Measurements from ENCODE around the gene SLC9A7.
"Not testable (repeated sequence)": the region's sequence is repeated elsewhere in the genome, so short reads cannot be mapped to it uniquely, and the experiment has no call there.

SLC9A7 gene

DNA sequence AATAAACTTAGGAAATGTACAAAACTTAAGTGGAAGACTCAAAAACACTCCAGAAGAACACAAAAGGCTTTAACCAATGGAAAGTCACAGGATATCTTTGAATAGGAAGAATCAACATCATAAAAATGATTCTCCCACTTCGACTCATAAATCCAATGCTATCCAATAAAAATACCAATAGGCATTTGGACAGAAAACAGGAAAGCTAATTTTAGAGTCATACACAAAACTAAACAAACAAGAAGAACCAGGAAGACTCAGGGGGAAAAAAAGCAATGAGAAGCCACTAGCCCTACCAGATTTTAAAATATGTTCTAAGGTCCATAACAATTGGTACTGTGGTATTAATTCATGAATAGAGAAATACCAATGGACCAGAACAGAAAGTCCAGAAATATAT lies 28.2 kb downstream of the SLC9A7 start:
- no peak overlapping the region for H3K4me3 Mint-ChIP-seq
- H3K27me3 Mint-ChIP-seq: no peaks in the 10 kb centered on the region
- H3K9me3 Mint-ChIP-seq (ENCODE audit: low read depth): no peaks in the 10 kb centered on the region
- peaks cover 1% of the 10 kb centered on the region for H3K36me3 Mint-ChIP-seq
- peaks cover 14% of the 10 kb centered on the region for H3K4me1 Mint-ChIP-seq (ENCODE audit: low read depth)
- H3K27ac Mint-ChIP-seq: no peak overlapping the region

- Mint-ChIP-seq H3K27me3 (no peaks in the 10 kb centered on the region), H3K4me3 (no peak overlapping the region), H3K27ac (no peak overlapping the region), H3K36me3 (no peaks in the 10 kb centered on the region), H3K9me3 (ENCODE audit: low read depth) (no peaks in the 10 kb centered on the region), H3K4me1 (ENCODE audit: low read depth) (peaks cover 5% of the 10 kb centered on the region)
Measured at GRCh38 chrX:46727441-46727840, 31.5 kb downstream of the SLC9A7 start.

DNA sequence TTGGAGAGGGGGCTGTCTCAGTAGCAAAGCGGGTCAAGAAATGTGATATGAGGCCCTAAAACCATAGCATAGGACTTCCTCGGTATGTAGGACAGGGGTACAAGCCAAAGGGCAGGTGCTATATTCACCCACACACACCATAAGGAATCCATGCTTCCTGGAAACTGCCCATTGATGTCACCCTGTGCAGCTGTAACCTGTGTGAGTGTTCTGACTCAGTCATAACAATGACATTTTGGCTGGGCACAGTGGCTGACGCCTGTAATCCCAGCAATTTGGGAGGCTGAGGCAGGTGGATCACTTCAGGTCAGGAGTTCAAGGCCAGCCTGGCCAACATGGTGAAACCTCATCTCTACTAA lies 35.4 kb downstream of the SLC9A7 start:
- not testable (repeated sequence) for H3K36me3 Mint-ChIP-seq; H3K4me1 Mint-ChIP-seq (ENCODE audit: low read depth); H3K4me3 Mint-ChIP-seq; H3K27ac Mint-ChIP-seq; H3K27me3 Mint-ChIP-seq; H3K9me3 Mint-ChIP-seq (ENCODE audit: low read depth)

DNA sequence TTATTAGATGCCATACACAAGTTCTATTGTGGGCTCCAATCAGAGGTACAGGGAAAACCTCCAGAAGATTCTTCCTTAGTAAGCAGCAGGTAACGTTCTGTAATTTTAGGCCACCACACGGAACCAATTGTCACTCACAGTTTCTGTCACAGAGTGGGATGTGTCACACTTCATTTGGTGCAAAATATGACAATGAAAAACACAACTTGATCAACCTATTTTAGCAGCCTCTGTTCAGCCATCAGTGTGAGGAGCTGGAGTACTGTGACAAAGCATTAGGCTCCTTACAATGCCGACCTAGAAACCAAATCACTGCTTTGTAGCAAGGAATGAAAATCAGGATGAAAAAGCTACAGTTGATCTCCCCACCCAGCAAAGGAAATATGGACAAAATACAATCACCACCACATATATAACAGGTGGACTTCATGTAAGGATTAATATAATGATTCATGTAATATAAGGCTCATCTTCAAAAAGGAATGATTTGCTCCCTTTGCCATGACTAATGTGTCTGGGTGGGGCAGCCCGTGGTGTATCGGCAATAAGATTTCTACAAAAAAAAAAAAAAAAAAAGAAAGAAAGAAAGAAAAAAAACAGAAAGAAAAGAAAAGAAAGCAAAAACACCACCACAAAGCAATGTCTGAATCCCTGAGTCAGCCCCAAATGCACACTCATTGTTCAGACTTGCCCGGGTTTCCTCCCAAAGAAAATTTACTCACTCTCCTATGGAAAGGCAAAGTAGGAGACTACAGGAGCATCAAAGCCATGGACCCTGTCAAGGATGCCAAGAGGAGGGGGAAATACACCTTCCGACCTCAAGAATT lies 36.0 kb downstream of the SLC9A7 start:
- no peaks in the 10 kb centered on the region for H3K9me3 Mint-ChIP-seq (ENCODE audit: low read depth)
- peaks cover 3% of the 10 kb centered on the region for H3K4me1 Mint-ChIP-seq (ENCODE audit: low read depth)
- H3K27me3 Mint-ChIP-seq: no peaks in the 10 kb centered on the region
- H3K4me3 Mint-ChIP-seq: no peak overlapping the region
- no peak overlapping the region for H3K27ac Mint-ChIP-seq
- H3K36me3 Mint-ChIP-seq: no peaks in the 10 kb centered on the region

- H3K4me3 Mint-ChIP-seq: no peak overlapping the region
- no peaks in the 10 kb centered on the region for H3K27me3 Mint-ChIP-seq
- H3K27ac Mint-ChIP-seq: no peak overlapping the region
- no peaks in the 10 kb centered on the region for H3K36me3 Mint-ChIP-seq
- no peaks in the 10 kb centered on the region for H3K9me3 Mint-ChIP-seq (ENCODE audit: low read depth)
- peaks cover 16% of the 10 kb centered on the region for H3K4me1 Mint-ChIP-seq (ENCODE audit: low read depth)
Measured at GRCh38 chrX:46716796-46717195, 42.1 kb downstream of the SLC9A7 start.

DNA sequence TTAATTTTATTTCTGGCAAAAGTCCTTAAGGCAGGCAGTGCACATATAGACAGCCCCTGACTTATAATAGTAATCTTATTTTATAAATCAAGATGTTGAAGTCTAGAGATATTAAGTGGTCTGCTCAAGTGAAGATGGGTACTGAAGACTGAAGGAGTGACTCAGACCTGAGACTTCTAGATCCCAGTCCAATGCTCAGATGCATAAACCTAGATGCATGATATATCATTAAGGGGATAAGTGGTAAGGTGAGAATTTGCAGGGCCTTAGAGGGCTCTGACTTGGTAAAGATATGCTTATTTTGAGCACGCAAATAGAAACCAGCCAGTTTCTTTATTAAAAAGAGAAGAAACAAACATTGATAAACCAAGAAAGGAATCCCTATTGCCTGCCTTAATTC lies 42.9 kb downstream of the SLC9A7 start:
- H3K27ac Mint-ChIP-seq: no peak overlapping the region
- H3K36me3 Mint-ChIP-seq: no peaks in the 10 kb centered on the region
- no peaks in the 10 kb centered on the region for H3K27me3 Mint-ChIP-seq
- peaks cover 24% of the 10 kb centered on the region for H3K4me1 Mint-ChIP-seq (ENCODE audit: low read depth)
- no peaks in the 10 kb centered on the region for H3K9me3 Mint-ChIP-seq (ENCODE audit: low read depth)
- no peak overlapping the region for H3K4me3 Mint-ChIP-seq

DNA sequence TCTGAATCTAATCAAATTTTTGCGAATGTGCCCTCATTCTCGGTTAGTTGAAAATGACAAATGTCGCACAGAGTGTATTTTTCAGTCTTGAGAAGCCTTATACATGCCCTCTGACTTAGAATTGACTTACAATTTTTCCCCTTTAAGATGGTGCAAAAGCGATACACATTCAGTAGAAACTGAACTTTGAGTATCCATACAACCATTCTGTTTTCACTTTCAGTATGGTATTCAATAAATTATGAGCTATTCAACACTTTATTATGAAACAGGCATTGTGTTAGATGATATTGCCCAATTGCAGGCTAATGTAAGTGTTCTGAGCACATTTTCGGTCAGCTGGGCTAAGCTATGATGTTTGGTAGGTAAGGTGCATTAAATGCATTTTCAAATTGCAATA lies 43.4 kb downstream of the SLC9A7 start:
- Mint-ChIP-seq H3K4me1 (ENCODE audit: low read depth) (peaks cover 29% of the 10 kb centered on the region), H3K27ac (no peak overlapping the region), H3K36me3 (no peaks in the 10 kb centered on the region), H3K4me3 (no peak overlapping the region), H3K9me3 (ENCODE audit: low read depth) (no peaks in the 10 kb centered on the region), H3K27me3 (no peaks in the 10 kb centered on the region)

DNA sequence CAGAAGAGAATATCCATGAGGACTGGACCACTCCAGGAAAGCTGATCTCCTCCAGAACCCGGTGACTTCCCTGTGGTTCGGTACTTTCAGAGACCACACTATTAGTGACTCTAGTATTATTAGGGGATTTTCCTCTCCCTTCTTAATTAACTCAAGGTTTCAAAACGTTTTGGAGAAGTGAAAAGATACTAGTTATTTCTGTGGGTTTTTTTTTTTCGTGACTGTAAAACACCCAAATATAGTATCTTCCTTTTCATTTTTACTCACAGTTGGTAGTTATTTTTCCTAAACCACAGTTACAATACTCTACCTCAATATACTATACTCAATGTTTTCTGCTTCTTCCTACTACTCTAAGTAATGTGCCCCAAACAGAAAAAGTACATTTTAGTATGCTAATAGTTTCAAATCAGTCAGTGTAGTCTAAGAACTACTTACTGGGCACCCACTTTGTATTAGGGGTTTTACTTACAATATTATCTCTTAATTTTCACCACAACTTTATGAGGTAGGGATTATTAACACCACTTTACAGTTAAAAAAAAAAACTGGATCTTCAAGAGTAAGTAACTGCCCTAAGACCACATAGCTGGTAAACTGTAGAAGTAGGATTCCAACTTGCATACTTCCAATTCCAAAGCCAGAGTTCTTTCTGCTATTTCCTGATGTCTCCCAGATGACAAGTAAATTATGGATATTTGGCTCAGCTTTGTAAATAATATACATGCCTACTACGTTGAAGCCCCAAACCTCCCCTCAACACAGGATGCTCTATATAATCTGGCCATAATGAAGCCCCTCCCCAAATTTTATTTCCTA lies 45.0 kb downstream of the SLC9A7 start:
- peaks cover 38% of the 10 kb centered on the region for H3K4me1 Mint-ChIP-seq (ENCODE audit: low read depth)
- H3K27me3 Mint-ChIP-seq: no peaks in the 10 kb centered on the region
- no peaks in the 10 kb centered on the region for H3K9me3 Mint-ChIP-seq (ENCODE audit: low read depth)
- no peak overlapping the region for H3K4me3 Mint-ChIP-seq
- H3K36me3 Mint-ChIP-seq: no peaks in the 10 kb centered on the region
- H3K27ac Mint-ChIP-seq: peak overlapping the region; percentile 61

DNA sequence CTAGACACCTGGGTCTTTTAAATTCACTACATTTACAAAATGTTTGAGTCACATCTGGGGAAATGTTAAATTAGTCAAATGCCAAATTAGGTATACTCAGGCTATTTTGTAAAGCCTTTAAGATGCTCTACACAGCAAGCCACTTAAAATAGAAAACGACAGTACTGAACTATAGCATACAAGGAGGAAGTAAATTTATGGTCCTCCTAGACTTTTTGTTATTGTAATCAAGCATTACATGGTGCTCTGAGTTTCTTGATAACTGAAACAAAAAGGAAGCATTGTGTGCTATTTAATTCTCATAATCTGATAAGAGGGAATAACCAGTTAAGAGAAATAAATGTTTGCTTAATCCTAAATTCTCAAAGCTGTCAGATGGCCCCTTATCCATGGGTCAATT lies 46.2 kb downstream of the SLC9A7 start:
- H3K9me3 Mint-ChIP-seq (ENCODE audit: low read depth): no peaks in the 10 kb centered on the region
- peaks cover 41% of the 10 kb centered on the region for H3K4me1 Mint-ChIP-seq (ENCODE audit: low read depth)
- H3K27me3 Mint-ChIP-seq: no peaks in the 10 kb centered on the region
- no peak overlapping the region for H3K4me3 Mint-ChIP-seq
- no peak overlapping the region for H3K27ac Mint-ChIP-seq
- peaks cover 4% of the 10 kb centered on the region for H3K36me3 Mint-ChIP-seq

DNA sequence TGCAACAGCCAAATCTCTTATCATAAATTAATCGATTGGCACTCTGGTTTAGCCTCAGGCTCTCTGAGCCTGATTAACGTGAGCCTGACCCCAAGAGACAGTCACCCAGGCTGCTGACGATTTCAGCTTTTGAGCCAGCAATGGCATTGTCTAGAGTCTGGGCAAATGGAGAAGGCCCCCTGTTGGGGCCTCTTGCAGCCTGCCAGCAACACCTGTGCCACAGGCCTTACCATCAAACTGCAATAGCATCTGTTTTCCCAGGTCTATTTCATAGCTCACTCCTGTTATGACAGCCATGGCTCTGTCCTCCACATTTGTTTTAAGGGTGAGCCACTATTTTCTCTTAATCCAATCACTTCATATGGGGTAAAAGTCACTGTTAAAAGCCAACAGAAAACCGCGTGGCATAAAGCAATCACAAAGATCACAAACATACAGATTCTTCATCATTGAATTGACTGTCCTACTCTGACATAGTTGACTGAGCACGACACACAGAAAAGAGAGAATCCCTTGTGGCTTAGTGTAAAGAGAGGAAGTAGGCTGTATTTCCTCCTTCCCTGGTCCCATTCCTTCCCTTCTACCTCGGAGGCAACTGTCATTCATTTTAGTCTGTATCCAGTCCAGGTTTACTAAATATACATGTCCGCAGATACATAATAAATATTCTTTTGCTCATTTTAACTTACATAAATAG lies 47.8 kb downstream of the SLC9A7 start:
- H3K4me1 Mint-ChIP-seq (ENCODE audit: low read depth): peaks cover 39% of the 10 kb centered on the region
- no peaks in the 10 kb centered on the region for H3K27me3 Mint-ChIP-seq
- no peak overlapping the region for H3K27ac Mint-ChIP-seq
- no peak overlapping the region for H3K4me3 Mint-ChIP-seq
- H3K36me3 Mint-ChIP-seq: peaks cover 4% of the 10 kb centered on the region
- no peaks in the 10 kb centered on the region for H3K9me3 Mint-ChIP-seq (ENCODE audit: low read depth)

- H3K4me3 Mint-ChIP-seq: no peak overlapping the region
- H3K9me3 Mint-ChIP-seq (ENCODE audit: low read depth): no peaks in the 10 kb centered on the region
- H3K27ac Mint-ChIP-seq: no peak overlapping the region
- H3K27me3 Mint-ChIP-seq: no peaks in the 10 kb centered on the region
- peaks cover 4% of the 10 kb centered on the region for H3K36me3 Mint-ChIP-seq
- H3K4me1 Mint-ChIP-seq (ENCODE audit: low read depth): peaks cover 41% of the 10 kb centered on the region
Measured at GRCh38 chrX:46710425-46710824, 48.5 kb downstream of the SLC9A7 start.

DNA sequence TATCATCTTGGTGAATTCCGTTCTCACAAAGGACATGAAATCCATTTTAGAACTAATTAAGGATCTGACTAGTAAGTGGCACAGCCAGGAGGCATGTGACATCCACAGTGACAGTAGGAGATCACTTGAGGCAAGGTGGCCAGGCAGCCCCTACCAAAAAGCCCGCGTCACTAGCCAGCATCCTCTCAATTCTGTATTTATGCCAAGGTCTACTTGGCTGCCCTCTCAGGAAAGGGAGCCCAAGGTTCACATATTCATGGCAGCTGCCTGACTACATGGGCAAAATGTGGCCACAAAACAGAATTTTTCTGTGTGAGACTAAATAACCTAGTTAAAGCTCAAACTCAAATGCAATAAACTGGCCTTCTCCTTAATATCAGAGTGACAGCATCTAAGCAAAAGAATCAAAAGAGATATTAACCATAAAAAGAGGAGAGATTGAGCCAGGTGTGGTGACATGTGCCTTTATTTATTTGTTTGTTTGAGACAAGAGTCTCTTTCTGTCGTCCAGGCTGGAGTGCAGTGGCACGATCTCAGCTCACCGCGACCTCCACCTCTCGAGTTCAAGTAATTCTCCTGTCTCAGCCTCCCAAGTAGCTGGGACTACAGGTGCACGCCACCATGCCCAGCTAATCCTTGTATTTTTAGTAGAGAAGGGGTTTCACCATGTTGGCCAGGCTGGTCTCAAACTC lies 51.5 kb downstream of the SLC9A7 start:
- Mint-ChIP-seq H3K27me3 (no peaks in the 10 kb centered on the region), H3K27ac (peak overlapping the region; percentile 28), H3K9me3 (ENCODE audit: low read depth) (no peaks in the 10 kb centered on the region), H3K4me1 (ENCODE audit: low read depth) (peaks cover 53% of the 10 kb centered on the region), H3K4me3 (no peak overlapping the region), H3K36me3 (peaks cover 4% of the 10 kb centered on the region)

- Mint-ChIP-seq H3K27me3 (no peaks in the 10 kb centered on the region), H3K4me1 (ENCODE audit: low read depth) (peaks cover 33% of the 10 kb centered on the region), H3K27ac (peak overlapping the region; percentile 97), H3K4me3 (peak overlapping the region; percentile 68), H3K9me3 (ENCODE audit: low read depth) (no peaks in the 10 kb centered on the region), H3K36me3 (peaks cover 4% of the 10 kb centered on the region)
Measured at GRCh38 chrX:46704767-46705386, 54.0 kb downstream of the SLC9A7 start.

DNA sequence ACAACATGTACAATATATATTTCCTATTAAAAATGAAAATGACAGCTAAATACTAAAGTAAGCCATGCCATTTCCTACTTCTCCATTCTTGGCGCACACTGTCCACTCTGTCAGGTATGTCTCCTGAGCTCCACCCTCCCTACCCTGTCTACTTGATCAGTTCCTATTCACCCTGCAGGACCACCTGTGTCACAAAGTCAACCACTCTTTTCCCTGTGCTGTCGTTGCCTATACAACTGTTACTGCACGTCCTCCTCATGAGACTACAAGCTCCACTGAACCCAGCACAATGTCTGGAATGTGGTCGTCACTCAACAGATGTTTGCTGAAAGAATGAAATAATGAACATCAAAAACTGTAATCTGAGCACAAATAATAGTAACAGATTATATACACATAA lies 54.9 kb downstream of the SLC9A7 start:
- Mint-ChIP-seq H3K27ac (peak overlapping the region; percentile 97), H3K4me3 (peak overlapping the region; percentile 27), H3K27me3 (no peaks in the 10 kb centered on the region), H3K9me3 (ENCODE audit: low read depth) (no peaks in the 10 kb centered on the region), H3K4me1 (ENCODE audit: low read depth) (peaks cover 31% of the 10 kb centered on the region), H3K36me3 (peaks cover 4% of the 10 kb centered on the region)
